VCaP (cell line): Measurements from ENCODE around the gene MACROD2.

Source experiments
- H3K27ac ChIP-seq: fragments of 450-650 bp; 2 replicates; pipeline ENCODE4 v1.5.1; 2017
- TF ChIP-seq, protein P1 (sequence below): fragments of 450-650 bp; conservative IDR thresholded peaks from 2 replicates; pipeline ENCODE4 v1.5.1; 2017; ENCODE audit warnings: mild to moderate bottlenecking, moderate library complexity

MACROD2 gene

DNA sequence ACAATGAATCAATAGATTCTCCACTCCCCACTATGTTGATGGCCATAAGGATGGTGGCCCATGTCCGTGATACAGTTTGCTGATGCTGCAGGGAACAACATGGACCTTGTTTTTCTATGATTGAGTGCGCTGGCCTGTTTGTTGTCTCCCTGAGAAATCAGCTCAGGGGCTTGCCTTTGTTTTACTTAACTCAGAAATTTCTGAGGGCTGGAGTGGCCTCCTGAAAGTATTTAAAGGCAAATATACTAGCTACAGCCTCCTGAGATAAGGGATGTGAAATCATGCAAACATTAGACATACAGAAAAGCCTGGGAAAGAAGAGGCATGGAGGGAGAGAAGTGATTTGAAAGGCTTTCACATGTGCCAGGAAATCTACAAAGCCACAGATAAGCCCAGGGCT is 512.4 kb downstream of the MACROD2 start:
- TF ChIP-seq, protein P1, sequence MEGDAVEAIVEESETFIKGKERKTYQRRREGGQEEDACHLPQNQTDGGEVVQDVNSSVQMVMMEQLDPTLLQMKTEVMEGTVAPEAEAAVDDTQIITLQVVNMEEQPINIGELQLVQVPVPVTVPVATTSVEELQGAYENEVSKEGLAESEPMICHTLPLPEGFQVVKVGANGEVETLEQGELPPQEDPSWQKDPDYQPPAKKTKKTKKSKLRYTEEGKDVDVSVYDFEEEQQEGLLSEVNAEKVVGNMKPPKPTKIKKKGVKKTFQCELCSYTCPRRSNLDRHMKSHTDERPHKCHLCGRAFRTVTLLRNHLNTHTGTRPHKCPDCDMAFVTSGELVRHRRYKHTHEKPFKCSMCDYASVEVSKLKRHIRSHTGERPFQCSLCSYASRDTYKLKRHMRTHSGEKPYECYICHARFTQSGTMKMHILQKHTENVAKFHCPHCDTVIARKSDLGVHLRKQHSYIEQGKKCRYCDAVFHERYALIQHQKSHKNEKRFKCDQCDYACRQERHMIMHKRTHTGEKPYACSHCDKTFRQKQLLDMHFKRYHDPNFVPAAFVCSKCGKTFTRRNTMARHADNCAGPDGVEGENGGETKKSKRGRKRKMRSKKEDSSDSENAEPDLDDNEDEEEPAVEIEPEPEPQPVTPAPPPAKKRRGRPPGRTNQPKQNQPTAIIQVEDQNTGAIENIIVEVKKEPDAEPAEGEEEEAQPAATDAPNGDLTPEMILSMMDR, result no peak
- no peak overlapping the region for H3K27ac ChIP-seq

DNA sequence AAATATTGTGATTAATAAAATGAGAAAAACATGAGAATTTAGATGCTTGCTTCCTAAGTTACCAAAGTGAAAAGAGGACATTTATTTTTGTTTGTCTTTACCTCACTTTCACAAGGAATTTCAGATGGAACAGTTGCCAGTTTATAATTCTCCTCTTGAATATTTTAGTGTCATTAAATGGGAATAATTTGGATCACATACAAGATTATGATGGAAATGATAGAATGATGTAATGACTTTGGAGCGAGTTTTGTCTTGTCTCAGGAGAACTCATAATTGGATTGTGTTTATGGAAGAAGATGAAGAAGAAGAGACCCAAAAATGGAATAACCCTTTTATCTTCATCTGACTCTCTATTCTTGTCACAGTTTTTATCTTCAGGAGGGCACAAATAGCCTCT is 515.0 kb downstream of the MACROD2 start:
- H3K27ac ChIP-seq, result no peak overlapping the region
- TF ChIP-seq, protein P1, result no peak

DNA sequence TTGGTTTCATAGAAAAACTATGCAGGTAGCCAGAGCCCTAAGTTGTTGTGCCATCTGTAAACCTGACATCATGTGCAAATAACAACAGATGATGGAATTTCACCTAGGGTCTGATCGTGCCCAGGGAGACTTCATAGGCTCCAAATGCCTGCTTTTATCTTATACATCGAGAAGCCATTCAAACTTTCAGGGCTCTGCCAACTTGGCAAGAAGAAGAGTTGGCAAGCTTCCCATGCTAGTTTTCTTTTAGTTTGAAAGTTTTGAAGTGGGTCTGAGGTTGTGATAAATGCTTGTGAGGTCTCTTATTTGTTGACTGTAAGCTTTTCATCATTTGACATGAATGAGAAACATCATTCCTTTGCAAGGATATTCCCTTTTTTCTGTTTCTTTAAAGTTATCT is 517.5 kb downstream of the MACROD2 start:
- TF ChIP-seq, protein P1, result no peak
- no peak overlapping the region for H3K27ac ChIP-seq

DNA sequence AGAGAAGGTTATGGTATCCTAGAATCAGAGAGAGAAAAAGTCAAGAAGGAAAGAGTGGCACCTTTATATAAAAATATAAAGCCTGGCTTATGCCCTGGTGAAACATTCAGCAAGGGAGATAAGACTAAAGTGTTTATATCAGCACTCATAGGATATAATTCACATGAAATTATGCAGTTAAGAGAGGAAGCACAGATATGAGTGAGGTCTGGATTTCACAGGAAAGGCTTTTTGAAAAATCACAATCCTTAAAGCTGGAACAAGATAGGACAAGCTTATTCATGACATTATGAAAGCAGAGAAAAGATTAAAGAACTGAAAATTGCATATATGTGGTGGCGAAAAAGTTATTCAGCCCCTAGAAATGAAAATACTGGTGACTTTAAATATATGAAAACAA is 523.3 kb downstream of the MACROD2 start:
- TF ChIP-seq, protein P1, result no peak
- H3K27ac ChIP-seq, result no peak overlapping the region

DNA sequence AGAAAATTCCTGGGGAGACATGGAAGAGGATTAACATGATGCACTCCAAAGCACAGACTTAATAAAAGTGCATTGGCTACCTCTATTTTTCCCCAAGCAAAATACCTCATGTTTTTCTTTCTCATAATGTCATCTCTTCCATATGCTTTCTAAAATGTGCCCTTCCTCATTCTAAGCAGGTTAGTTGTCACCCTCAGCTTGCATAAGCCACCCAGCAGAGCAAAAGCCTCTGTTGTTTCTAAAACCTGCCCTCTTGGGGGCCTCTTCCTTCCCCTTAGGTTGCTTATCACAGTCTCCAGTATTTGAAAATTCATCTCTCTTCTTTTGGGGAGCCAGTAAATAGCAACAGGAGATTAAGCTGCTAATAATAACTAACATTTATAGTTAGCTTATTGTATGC is 525.7 kb downstream of the MACROD2 start:
- H3K27ac ChIP-seq, result no peak overlapping the region
- TF ChIP-seq, protein P1, result no peak

DNA sequence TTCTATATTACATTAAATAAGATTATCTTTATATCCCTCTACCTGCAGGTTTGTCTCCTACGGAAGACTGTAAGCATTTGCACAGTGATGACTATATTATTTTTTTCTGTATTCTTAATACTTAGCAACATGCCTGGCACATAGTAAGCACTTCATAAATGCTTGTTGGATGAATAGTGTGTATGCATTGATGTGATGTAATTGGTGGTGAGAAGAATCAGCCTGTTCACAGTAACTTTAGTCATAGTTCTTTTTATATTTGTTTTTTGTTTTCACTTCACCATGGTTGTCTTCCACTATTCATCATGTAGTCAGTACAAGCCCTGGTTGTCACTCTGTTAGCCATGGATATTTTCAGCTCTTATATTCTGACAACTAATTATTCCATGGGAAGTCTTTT is 526.1 kb downstream of the MACROD2 start:
- no peak overlapping the region for H3K27ac ChIP-seq
- TF ChIP-seq, protein P1, result no peak

DNA sequence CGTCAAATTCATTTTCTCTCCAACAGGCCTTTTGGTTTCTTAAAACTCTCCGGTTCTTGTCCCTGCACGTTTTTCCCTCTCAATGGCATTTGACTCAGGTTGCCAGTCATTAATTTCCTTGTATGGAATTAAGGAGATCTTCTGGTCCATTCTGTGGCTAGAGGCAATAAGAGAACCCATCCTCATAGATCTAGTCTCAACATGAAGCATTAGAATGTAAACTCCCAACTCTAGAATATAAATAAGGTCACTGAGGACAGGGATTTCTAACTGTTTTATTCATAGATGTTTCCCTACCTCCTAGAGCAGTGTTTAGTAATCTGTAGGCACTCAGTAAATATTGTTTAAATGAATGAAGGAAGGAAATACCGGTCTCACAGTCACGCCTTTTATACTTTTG is 527.3 kb downstream of the MACROD2 start:
- TF ChIP-seq, protein P1, result no peak
- H3K27ac ChIP-seq, result no peak overlapping the region

DNA sequence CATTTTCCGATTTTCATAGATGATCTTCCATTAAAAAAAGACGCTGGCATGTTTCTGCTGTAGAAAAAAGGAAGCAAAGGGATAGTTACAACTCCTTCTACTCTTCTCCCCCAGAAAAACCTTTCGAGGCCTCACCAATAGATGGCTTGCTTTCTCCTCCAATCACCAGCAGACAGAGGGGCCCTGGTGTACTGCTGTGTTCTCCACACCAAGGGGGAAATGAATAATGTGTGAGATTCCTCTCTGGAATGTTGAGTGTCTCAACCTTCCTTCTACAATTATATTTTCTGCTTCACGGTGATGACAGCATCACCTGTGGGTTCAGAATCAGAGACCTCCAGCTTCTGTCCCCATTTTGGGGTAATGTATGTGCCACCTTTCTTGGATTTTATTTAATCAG is 527.8 kb downstream of the MACROD2 start:
- TF ChIP-seq, protein P1, result no peak
- H3K27ac ChIP-seq, result no peak overlapping the region
